GM12878 (cell line): ENCODE measurements around the gene CYP4F8. TPM values are rescaled to one million over a fixed set of nuclear protein-coding genes. Genes with fewer than 3 reads are reported as not detected.

Experiments used
- ATAC-seq: fragments of 200-7000 bp; cut with Tn5 transposase; 3 replicates; pipeline ENCODE4 v1.9.1; 2020; ENCODE audit warnings: mild to moderate bottlenecking, moderate library complexity
- BruUV-seq: library from RNA; stranded (reverse); fragments of 400-500 nt; replicated peaks from 2 replicates; lab custom pipeline; 2021; lab: Mats Ljungman, UMichigan
- CTCF ChIA-PET: fragments of 300-600 bp; sonication (Branson Sonifier 250); formaldehyde crosslinking; extraction: SDS; loops from one replicate; lab custom pipeline; 2021; ENCODE audit warnings: inconsistent platforms; lab: Yijun Ruan, JAX
- POLR2A ChIA-PET: fragments of 350-600 bp; formaldehyde crosslinking; extraction: SDS; loops from one replicate; lab custom pipeline; 2021; ENCODE audit warnings: inconsistent platforms; lab: Charles Lee
- RAD21 ChIA-PET: fragments of 300-600 bp; sonication (Branson Sonifier 250); formaldehyde crosslinking; loops from one replicate; lab custom pipeline; 2023; ENCODE audit warnings: antibody characterized with exemption; ENCODE audit not compliant: unreplicated experiment; lab: Charles Lee
- SMC1A ChIA-PET: fragments of 300-600 bp; sonication (Branson Sonifier 250); formaldehyde crosslinking; loops from one replicate; lab custom pipeline; 2023; ENCODE audit not compliant: unreplicated experiment, uncharacterized antibody; lab: Charles Lee
- DNase-seq: peaks from one replicate; pipeline ENCODE4 v3.0.0-alpha.2; 2011; ENCODE audit warnings: low read depth, low spot score
- FAIRE-seq: peaks from 3 replicates; lab custom pipeline; 2011; peaks lifted over from hg19 to GRCh38; lab: Jason Lieb, UNC
- H2AFZ ChIP-seq: 2 replicates; pipeline ENCODE4 v1.6.0; 2011; ENCODE audit warnings: low read depth, low read length, control low read depth; ENCODE audit not compliant: control insufficient read depth
- H3K27ac ChIP-seq: 2 replicates; pipeline ENCODE4 v1.5.1; 2011; ENCODE audit warnings: control low read depth; ENCODE audit not compliant: control insufficient read depth, insufficient read depth
- H3K27me3 ChIP-seq, 2 experiments: replicated peaks in 1 of 2; 2 replicates each; pipeline versions ENCODE4 v1.6.0 to v1.6.1; 2011; ENCODE audit warnings: low read length in 1 of 2; ENCODE audit not compliant: control insufficient read depth in 2 of 2, insufficient read depth in 2 of 2
- H3K36me3 ChIP-seq, 2 experiments: 2 replicates each; pipeline ENCODE4 v1.5.1; 2011; ENCODE audit warnings: low read length in 1 of 2; ENCODE audit not compliant: control insufficient read depth in 2 of 2, insufficient read depth in 2 of 2
- H3K4me1 ChIP-seq: 2 replicates; pipeline ENCODE4 v1.6.1; 2011; ENCODE audit warnings: mild to moderate bottlenecking, low read length, moderate library complexity, mixed read lengths; ENCODE audit not compliant: control insufficient read depth, insufficient read depth
- H3K4me2 ChIP-seq: 2 replicates; pipeline ENCODE4 v1.6.0; 2011; ENCODE audit warnings: control low read depth; ENCODE audit not compliant: control insufficient read depth, insufficient read depth
- H3K4me3 ChIP-seq: fragments of 200-600 bp; sonication (generic); 2 replicates; pipeline ENCODE4 v1.5.1; 2016
- H3K79me2 ChIP-seq: 2 replicates; pipeline ENCODE4 v1.6.0; 2011; ENCODE audit warnings: low read length; ENCODE audit not compliant: control insufficient read depth, insufficient read depth
- H3K9ac ChIP-seq: 2 replicates; pipeline ENCODE4 v1.8.0; 2011; ENCODE audit warnings: low read length, control low read depth, mixed read lengths; ENCODE audit not compliant: control insufficient read depth, insufficient read depth
- H3K9me3 ChIP-seq: replicated peaks from 3 replicates; pipeline ENCODE4 v1.5.1; 2011; ENCODE audit warnings: mild to moderate bottlenecking, low read length; ENCODE audit not compliant: control insufficient read depth, insufficient read depth
- H4K20me1 ChIP-seq: 2 replicates; pipeline ENCODE4 v1.6.0; 2011; ENCODE audit not compliant: control insufficient read depth, insufficient read depth
- CHD4 ChIP-seq: fragments of 200-600 bp; sonication (generic); IDR thresholded peaks from 2 replicates; pipeline ENCODE4 v1.6.1; 2016; ENCODE audit warnings: mild to moderate bottlenecking
- HDAC2 ChIP-seq: fragments of 200-600 bp; sonication (generic); IDR thresholded peaks from 2 replicates; pipeline ENCODE4 v1.6.1; 2017
- SPI1 ChIP-seq: IDR thresholded peaks from 2 replicates; pipeline ENCODE4 v1.6.1; 2011; ENCODE audit warnings: low read depth, mild to moderate bottlenecking, low read length, moderate library complexity, borderline replicate concordance; ENCODE audit not compliant: insufficient read depth
- WGBS: methylation state at CpG from one replicate; pipeline ENCODE4 v1.1.6; 2016; ENCODE audit warnings: low lambda C conversion rate; ENCODE audit not compliant: insufficient replicate concordance, insufficient coverage; ENCODE audit errors: missing lambda C conversion rate; 5-methylcytosine and 5-hydroxymethylcytosine counted together
- in situ Hi-C: fragments of 300-500 bp; cut with MboI; formaldehyde crosslinking; loops from 9 replicates; pipeline ENCODE4 v1.14.3; 2018; ENCODE audit warnings: mixed read lengths
- intact Hi-C: fragments of 100-400 bp; cut with micrococcal nuclease; formaldehyde crosslinking; loops from one replicate; pipeline ENCODE4 v1.14.2; 2022; ENCODE audit not compliant: unreplicated experiment
- polyA plus RNA-seq, 11 experiments: library from polyadenylated mRNA; depleted of rRNA in 4 of 11; unstranded in 6 of 11; stranded (reverse) in 5 of 11; fragments of >200 nt; fragmentation: Nextera tagmentation in 4 of 11; fragmentation: Illumina TruSeq in 1 of 11; extraction: Ambion mirVana in 4 of 11; extraction: Trizol in 1 of 11; gene quantifications; 1 replicate in 1 of 11; 2 replicates in 10 of 11; pipeline versions ENCODE4 v1.2.1 to v1.2.3, GENCODE V29; 2011 to 2016; ENCODE audit warnings: inconsistent platforms in 2 of 11, missing spikeins in 2 of 11, low read depth in 1 of 11
- total RNA-seq, 4 experiments: library from RNA; depleted of rRNA in 3 of 4; stranded (reverse); fragments of >200 nt in 3 of 4; fragmentation: Illumina TruSeq in 1 of 4; extraction: Trizol in 1 of 4; gene quantifications; 2 replicates each; pipeline versions ENCODE4 v1.2.1 to v1.2.3, GENCODE V29; 2013 to 2021
- TF ChIP-seq, protein P1 (sequence below): fragments of 450-650 bp; IDR thresholded peaks from 2 replicates; pipeline ENCODE4 v1.6.1; 2016; ENCODE audit warnings: mild to moderate bottlenecking

CYP4F8 gene
- total and polyA plus RNA-seq, 10 of the 15 experiments (the other 5 are each of a cell fraction or from before 2014, with no cell fraction given): not detected

DNA sequence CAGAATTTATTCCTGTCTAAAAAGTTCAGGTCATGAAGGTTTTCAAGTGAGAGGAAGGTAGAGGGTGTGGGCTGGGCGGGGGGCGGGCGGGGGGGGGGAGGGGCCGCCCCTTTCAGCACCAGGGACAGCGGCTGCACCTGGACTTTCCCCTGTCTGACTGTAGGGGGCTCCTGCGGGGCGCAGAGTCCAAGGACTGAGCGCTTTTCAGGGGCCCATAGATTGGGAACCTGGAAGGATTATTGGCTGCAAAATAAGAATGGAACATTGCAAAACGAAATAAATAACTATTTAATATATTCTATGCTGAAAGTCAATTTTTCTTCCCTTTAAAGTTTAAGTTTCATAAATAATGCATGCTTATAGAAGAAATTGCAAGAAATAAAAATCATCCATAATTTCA is 16.8 kb downstream of the CYP4F8 start (continued):
- TF ChIP-seq, protein P1, sequence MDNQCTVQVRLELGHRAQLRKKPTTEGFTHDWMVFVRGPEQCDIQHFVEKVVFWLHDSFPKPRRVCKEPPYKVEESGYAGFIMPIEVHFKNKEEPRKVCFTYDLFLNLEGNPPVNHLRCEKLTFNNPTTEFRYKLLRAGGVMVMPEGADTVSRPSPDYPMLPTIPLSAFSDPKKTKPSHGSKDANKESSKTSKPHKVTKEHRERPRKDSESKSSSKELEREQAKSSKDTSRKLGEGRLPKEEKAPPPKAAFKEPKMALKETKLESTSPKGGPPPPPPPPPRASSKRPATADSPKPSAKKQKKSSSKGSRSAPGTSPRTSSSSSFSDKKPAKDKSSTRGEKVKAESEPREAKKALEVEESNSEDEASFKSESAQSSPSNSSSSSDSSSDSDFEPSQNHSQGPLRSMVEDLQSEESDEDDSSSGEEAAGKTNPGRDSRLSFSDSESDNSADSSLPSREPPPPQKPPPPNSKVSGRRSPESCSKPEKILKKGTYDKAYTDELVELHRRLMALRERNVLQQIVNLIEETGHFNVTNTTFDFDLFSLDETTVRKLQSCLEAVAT: no peak
- no peak for TF ChIP-seq CHD4

DNA sequence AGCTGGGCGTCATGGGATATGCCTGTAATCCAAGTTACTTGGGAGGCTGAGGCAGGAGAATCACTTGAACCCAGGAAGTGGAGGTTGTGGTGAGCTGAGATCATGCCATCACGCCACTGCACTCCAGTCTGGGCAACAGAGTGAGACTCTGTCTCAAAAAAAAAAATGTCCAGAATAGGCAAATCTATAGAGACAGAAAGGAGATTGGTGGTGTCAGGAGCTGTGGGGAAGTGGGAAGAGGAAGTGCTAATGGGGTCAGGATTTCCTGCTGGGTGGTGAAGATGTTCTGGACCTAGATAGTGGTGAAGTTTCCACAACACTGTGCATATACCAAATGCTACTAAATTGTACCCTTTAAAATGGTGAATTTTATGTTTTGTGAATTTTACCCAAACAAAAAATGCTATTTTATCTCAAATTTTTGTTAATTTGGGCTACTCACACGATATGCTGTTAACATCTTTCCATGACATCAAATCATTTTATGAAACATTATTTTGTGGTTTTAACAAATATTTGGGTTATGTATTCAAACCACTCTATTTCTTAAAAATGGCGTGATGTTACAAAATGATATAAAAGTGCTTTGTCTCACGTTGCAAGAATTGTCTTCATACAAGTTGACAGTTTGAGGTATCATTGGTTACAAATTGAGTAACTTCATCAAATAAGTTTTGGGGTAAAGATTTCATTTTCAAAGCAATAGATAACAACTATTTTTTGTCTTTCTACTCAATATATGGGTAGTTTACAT is 18.2 kb downstream of the CYP4F8 start:
- H3K4me3 ChIP-seq: no peak overlapping the region
- no peaks in the 10 kb centered on the region for H3K4me1 ChIP-seq
- no peak overlapping the region for H2AFZ ChIP-seq
- no peak overlapping the region for H3K27ac ChIP-seq
- H3K27me3 ChIP-seq: no peaks in the 10 kb centered on the region; a peak in 1 of 4 replicates
- no peaks in the 10 kb centered on the region for H3K79me2 ChIP-seq
- no peak overlapping the region for H3K4me2 ChIP-seq
- FAIRE-seq (no peak), ATAC-seq (no peak), DNase-seq (no peak)
- TF ChIP-seq HDAC2 (no peak), SPI1 (peak; percentile 15; the same call in 1 of the 2 replicates)
- POLR2A ChIA-PET: no interaction called here
- BruUV-seq: no TSS peak
- intact Hi-C loops (loop anchor here (5.0 kb wide), 1 partner anchor 474 kb away; no protein-coding TSS in a partner anchor), in situ Hi-C loops (loop anchor here (25.0 kb wide), 1 partner anchor 754 kb away; no protein-coding TSS in a partner anchor)
- no peaks in the 10 kb centered on the region for H3K9me3 ChIP-seq
- SMC1A ChIA-PET: no interaction called here
- WGBS: 9% methylated on average over 5 of the region's 5 CpGs
- no peaks in the 10 kb centered on the region for H4K20me1 ChIP-seq
- CTCF ChIA-PET: interaction anchor here (0.6 kb wide), 1 partner anchor 428 kb away, joined by 3 read pairs; no protein-coding TSS in a partner anchor
- H3K9ac ChIP-seq: no peak overlapping the region
- RAD21 ChIA-PET: no interaction called here
- H3K36me3 ChIP-seq: no peaks in the 10 kb centered on the region
